Transverse colon (tissue), 3 donors: ENCODE data around the gene LRRC42.

Experiments
- CTCF ChIP-seq, 5 experiments: fragments of 200-600 bp in 3 of 5; fragments of 450-650 bp in 2 of 5; sonication (generic) in 3 of 5; IDR thresholded peaks; 1 replicate in 2 of 5; 2 replicates in 3 of 5; pipeline ENCODE4 v1.5.1; 2016 to 2017; ENCODE audit warnings: antibody characterized with exemption in 5 of 5, inconsistent platforms in 3 of 5, mild to moderate bottlenecking in 2 of 5, moderate library complexity in 1 of 5
- EP300 ChIP-seq: sonication (generic); formaldehyde crosslinking; IDR thresholded peaks from one replicate; pipeline ENCODE4 v1.6.1; 2017; ENCODE audit warnings: antibody characterized with exemption, low read depth
- POLR2A ChIP-seq: fragments of 450-650 bp; IDR thresholded peaks from one replicate; pipeline ENCODE4 v1.6.1; 2016; ENCODE audit warnings: antibody characterized with exemption, mild to moderate bottlenecking, moderate library complexity

- no peak for TF ChIP-seq CTCF (IDR thresholded peaks at IDR 0.05)
- TF ChIP-seq EP300, result no peak
- TF ChIP-seq POLR2A, result no peak
These were observed 5.5 kb downstream of the LRRC42 start for GRCh38 chr1:53951697-53952096.
